ENCODE results near the gene SPNS2. TPM values are rescaled to one million over a fixed set of nuclear protein-coding genes. Genes with fewer than 3 reads are reported as not detected.

Gene SPNS2
- total RNA-seq, 1 experiment from 2014 or later, result 33.8 TPM

DNA sequence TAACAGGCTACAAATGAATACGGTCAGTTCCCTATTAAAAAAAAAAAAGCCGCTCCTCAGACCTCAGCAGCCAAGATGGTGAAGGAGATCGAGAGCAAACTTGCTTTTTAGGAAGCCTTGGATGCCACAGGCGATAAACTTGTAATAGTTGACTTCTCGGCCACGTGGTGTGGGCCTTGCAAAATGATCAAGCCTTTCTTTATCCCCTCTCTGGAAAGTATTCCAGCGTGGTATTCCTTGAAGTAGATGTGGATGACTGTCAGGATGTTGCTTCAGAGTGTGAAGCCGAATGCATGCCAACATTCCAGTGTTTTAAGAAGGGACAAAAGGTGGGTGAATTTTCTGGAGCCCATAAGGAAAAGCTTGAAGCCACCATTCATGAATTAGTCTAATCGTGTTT lies 73.5 kb downstream of the SPNS2 start:
- no peak for DNase-seq
- BruUV-seq (replicated peaks), result no TSS peak
- intact Hi-C loops (cut with micrococcal nuclease; ENCODE audit: unreplicated experiment), result no loop called here
- no peaks in the 10 kb centered on the region for H3F3A ChIP-seq (ENCODE audit: insufficient read depth, low read depth)
- CTCF ChIA-PET, result no interaction called here
- no peaks in the 10 kb centered on the region for H3K9me3 ChIP-seq (ENCODE audit: insufficient read depth, low read depth)
- no peaks in the 10 kb centered on the region for H3K36me3 ChIP-seq (ENCODE audit: low read depth)
- H3K27ac ChIP-seq, result no peak overlapping the region
- H3K79me2 ChIP-seq (ENCODE audit: low read depth), result no peaks in the 10 kb centered on the region
- no peak overlapping the region for H3K4me3 ChIP-seq
- H3K27me3 ChIP-seq (ENCODE audit: insufficient read depth, low read depth), result no peaks in the 10 kb centered on the region
- H3K4me2 ChIP-seq, result no peak overlapping the region
- no peaks in the 10 kb centered on the region for H3K9me2 ChIP-seq (ENCODE audit: insufficient read depth)
- TF ChIP-seq CTCF (conservative IDR thresholded peaks at IDR 0.05) (no peak), EZH2 (IDR thresholded peaks at IDR 0.05; ENCODE audit: low read depth) (no peak)
- no peak overlapping the region for H2AFZ ChIP-seq
- no peaks in the 10 kb centered on the region for H3K4me1 ChIP-seq (replicated peaks; ENCODE audit: insufficient read depth)
- POLR2A ChIA-PET (ENCODE audit: unreplicated experiment), result no interaction called here
- no peaks in the 10 kb centered on the region for H4K20me1 ChIP-seq (ENCODE audit: insufficient read depth)

DNA sequence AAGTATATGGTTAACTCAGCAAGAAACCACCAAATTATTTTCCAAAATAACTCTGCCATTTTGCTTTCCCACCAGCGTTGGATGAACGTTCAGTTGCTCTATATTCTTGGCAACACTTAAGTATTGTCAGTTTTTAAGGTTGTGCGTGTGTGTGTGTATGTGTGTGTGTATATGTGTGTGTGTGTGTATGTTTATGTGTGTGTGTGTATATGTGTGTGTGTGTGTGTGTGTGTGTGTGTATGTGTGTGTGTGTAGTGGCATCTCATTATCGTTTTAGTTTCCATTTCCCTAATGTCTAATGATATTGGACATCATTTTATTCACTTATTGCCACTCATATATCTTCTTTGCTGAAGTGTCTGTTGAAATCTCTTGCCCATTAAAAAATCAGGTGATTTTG lies 74.4 kb downstream of the SPNS2 start:
- Histone ChIP-seq H2AFZ (no peak overlapping the region), H4K20me1 (ENCODE audit: insufficient read depth) (no peaks in the 10 kb centered on the region), H3K4me1 (replicated peaks; ENCODE audit: insufficient read depth) (no peaks in the 10 kb centered on the region), H3K4me3 (no peak overlapping the region), H3F3A (ENCODE audit: insufficient read depth, low read depth) (no peaks in the 10 kb centered on the region), H3K36me3 (ENCODE audit: low read depth) (no peaks in the 10 kb centered on the region), H3K4me2 (no peak overlapping the region), H3K27ac (no peak overlapping the region), H3K9me3 (ENCODE audit: insufficient read depth, low read depth) (no peaks in the 10 kb centered on the region), H3K79me2 (ENCODE audit: low read depth) (no peaks in the 10 kb centered on the region), H3K27me3 (ENCODE audit: insufficient read depth, low read depth) (no peaks in the 10 kb centered on the region), H3K9me2 (ENCODE audit: insufficient read depth) (no peaks in the 10 kb centered on the region)
- intact Hi-C loops (cut with micrococcal nuclease; ENCODE audit: unreplicated experiment), result no loop called here
- ChIA-PET CTCF (interaction anchor here (0.5 kb wide), 1 partner anchor 52 kb away, joined by 4 read pairs; no protein-coding TSS in a partner anchor), POLR2A (ENCODE audit: unreplicated experiment) (no interaction called here)
- no peak for DNase-seq
- no TSS peak for BruUV-seq (replicated peaks)
- TF ChIP-seq CTCF (conservative IDR thresholded peaks at IDR 0.05) (no peak), EZH2 (IDR thresholded peaks at IDR 0.05; ENCODE audit: low read depth) (no peak)

- intact Hi-C loops (cut with micrococcal nuclease; ENCODE audit: unreplicated experiment), result no loop called here
- Histone ChIP-seq H3K4me3 (no peak overlapping the region), H3K9me2 (ENCODE audit: insufficient read depth) (no peaks in the 10 kb centered on the region), H3F3A (ENCODE audit: insufficient read depth, low read depth) (no peaks in the 10 kb centered on the region), H3K27ac (no peak overlapping the region), H3K4me1 (replicated peaks; ENCODE audit: insufficient read depth) (no peaks in the 10 kb centered on the region), H4K20me1 (ENCODE audit: insufficient read depth) (no peaks in the 10 kb centered on the region), H3K27me3 (ENCODE audit: insufficient read depth, low read depth) (no peaks in the 10 kb centered on the region), H3K9me3 (ENCODE audit: insufficient read depth, low read depth) (no peaks in the 10 kb centered on the region), H3K79me2 (ENCODE audit: low read depth) (no peaks in the 10 kb centered on the region), H3K4me2 (no peak overlapping the region), H3K36me3 (ENCODE audit: low read depth) (no peaks in the 10 kb centered on the region), H2AFZ (no peak overlapping the region)
- no TSS peak for BruUV-seq (replicated peaks)
- ChIA-PET POLR2A (ENCODE audit: unreplicated experiment) (interaction anchor here (0.6 kb wide), 1 partner anchor 21 kb away, joined by 4 read pairs; no protein-coding TSS in a partner anchor), CTCF (interaction anchor here (0.5 kb wide), 1 partner anchor 52 kb away, joined by 4 read pairs; no protein-coding TSS in a partner anchor)
- no peak for DNase-seq
- TF ChIP-seq CTCF (conservative IDR thresholded peaks at IDR 0.05) (no peak), EZH2 (IDR thresholded peaks at IDR 0.05; ENCODE audit: low read depth) (no peak)
These were observed 75.0 kb downstream of the SPNS2 start for GRCh38 chr17:4573669-4574068.

Data from PC-9 (cell line).